Activated T-helper 1 cell treated with Interleukin-2 at 50 U/mL for 16 hours (primary cell): Measurements from ENCODE around the gene LPCAT2.

ENCODE experiments used
- DNase-seq: peaks from one replicate; pipeline ENCODE4 v3.0.0-alpha.2; 2020; ENCODE audit warnings: low read depth

Gene LPCAT2

DNA sequence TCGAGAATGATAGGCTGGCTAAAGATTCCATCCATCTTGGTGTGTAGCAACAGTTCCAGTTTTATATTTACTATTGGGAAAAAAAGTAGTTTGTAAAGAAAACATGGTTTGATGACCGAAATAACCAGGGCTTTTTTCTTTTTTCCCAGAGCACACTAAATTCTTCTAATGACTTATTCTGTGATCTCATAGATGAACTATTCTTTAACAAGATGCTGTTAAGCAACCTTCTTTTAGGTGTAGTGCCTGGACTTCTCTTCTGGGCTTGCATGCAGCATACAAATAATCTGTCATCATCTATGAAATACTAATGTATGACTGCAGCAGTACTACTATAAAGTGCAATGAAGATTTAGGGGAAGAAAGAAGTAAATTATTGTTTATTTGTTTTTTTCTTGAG, 46.6 kb downstream of the LPCAT2 start:
- DNase-seq, result no peak

DNA sequence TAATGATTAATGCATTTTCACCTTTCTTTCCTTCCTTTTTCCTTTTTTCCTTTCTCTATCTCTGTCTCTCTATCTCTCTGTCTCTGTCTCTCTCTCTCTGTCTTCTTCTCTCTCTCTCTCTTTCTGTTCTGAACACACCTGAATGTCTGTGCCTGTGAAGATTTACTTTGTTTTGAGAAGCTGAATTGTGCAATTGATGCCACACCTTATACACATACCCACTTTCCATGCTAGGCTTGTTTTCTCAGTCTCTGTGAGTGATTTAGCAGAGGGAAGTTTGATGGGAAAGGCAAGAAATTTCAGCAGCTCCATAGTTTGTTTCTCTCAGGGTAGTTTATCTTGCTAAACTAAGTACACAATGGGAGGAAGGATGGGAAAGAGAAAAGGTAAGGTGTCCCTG, 48.3 kb downstream of the LPCAT2 start:
- no peak for DNase-seq

GRCh38 chr16:55559233-55559632, 50.4 kb downstream of the LPCAT2 start:
- DNase-seq, result no peak

DNA sequence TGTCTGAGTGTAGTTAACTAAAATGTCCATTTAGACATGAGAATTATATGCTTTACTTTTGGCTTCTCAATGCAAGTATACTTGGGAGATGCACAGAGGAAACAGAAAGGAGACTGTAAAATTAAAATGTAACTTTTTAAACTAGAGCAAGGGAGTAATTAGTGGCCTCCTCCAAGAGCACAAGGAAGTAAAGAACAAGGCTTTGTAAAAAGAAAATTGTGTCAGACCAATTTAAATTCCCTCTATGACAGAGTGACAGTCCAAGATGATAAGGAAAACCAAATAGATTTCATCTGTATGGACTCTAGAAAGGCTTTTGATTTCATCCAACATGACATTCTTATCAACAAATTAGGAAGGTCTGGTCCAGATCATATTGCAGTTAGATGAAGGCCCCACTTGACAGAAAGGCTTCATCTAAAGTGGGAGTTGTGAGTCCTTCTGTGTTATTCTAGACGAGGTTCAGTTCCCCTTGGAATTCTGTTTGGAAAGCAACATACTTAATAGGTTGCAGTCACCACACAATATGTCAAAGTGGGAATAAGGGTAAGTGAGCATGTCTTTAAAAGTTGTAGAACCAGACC, 51.2 kb downstream of the LPCAT2 start:
- DNase-seq, result no peak

DNA sequence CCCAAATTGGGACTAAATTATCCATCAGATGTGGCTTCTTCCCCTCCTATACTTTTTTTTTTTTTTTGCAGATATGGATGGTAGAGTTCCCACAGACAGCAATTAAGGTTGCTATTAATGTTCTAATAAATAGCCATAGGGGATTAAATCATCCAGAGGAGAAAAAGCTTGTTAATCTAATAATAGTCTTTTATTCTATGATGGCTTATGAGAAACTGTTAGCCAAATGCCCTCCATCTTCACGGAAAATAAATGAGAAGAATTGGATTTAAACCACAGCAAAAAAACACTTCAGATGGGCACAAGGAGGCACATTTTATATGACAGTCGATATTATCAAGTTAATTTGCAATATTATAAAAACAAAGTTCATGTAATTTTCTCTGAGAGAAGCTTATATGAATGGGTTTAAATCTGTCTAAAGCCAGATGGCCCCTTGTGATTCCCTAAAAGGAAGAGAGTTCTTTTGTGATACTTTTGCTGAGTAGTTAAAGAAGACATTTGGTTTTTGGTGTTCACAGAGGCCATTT, 52.5 kb downstream of the LPCAT2 start:
- DNase-seq, result no peak

DNA sequence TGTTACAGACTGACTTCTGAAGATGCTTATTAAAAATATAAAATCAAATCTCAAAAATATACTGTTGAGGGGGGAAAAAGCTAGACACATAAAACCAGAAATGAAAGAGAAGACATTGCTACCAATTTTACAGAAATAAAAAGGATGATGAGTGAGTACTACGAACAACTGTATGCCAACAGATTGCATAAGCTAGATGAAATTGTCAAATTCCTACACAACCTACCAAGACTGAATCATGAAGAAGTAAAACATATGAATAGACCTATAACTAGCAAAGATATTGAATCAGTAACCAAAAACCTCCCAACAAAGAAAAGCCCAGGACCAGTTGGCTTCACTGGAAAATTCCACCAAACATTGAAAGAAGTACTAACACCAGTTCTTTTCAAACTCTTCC, 54.1 kb downstream of the LPCAT2 start:
- DNase-seq, result no peak

GRCh38 chr16:55563797-55564196, 54.9 kb downstream of the LPCAT2 start:
- DNase-seq, result no peak

GRCh38 chr16:55565086-55565485, 56.2 kb downstream of the LPCAT2 start:
- no peak for DNase-seq

GRCh38 chr16:55566432-55567175, 57.7 kb downstream of the LPCAT2 start, which contains the start of gene CAPNS2:
Gene CAPNS2, plus strand, starts transcription at chr16:55566684. Its CDS starts 73 bp downstream, at chr16:55566757.
- DNase-seq, result no peak

DNA sequence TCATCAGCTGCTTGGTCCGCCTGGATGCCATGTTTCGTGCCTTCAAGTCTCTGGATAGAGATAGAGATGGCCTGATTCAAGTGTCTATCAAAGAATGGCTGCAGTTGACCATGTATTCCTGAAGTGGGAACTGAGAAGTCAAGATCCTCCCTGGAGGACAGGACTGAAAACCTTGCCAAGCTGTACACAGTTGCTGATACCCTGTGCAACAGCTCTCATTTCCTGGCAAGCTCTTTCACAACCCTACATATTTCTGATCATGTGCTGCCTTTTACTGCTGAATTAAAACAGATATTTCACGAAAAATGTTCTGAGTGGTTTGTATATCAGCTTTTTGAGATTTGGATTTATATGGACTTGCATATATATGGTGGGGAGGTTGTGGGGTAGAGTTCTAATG, 58.5 kb downstream of the LPCAT2 start:
- DNase-seq, result no peak

- no peak for DNase-seq
Measured at GRCh38 chr16:55568207-55568606, 59.3 kb downstream of the LPCAT2 start.

DNA sequence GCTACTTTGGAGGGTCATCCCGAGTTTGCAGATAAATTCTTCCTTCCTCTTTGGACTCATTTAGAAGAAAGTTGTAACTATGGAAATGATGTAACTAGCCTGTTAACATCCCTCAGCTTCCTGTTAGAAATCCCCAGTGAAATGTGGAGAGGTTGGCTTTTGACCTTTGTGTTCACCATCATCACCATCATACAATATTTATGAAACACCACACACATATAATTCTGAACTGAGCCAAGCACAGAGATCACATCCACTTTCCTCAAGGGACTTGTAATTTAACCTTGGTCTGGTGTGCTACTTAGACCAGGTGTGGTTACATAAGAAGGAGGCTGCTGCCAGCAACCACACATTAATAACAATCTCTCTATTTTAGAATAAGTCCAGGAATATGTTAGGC, 60.2 kb downstream of the LPCAT2 start:
- DNase-seq, result no peak

GRCh38 chr16:55570159-55570558, 61.3 kb downstream of the LPCAT2 start:
- no peak for DNase-seq

- DNase-seq, result no peak
Measured at GRCh38 chr16:55571191-55571897, 62.5 kb downstream of the LPCAT2 start.

DNA sequence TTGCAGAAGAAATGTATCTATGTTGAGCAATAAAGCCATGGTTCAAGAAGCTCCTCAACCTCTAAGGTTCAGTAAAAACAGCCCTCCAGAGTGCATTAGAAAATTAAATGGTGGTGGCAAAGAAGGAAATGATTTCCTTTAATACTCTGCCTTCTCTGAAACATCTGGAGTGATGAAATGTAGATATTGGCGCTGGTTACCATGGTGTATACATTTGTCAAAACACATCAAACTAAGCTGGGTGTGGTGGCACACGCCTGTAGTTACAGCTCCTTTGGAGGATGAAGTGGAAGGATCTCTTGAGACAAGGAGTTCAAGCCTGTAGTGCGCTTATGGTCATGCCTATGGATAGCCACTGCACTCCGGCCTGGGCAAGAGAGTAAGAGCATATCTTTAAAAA, 63.6 kb downstream of the LPCAT2 start:
- DNase-seq, result no peak

GRCh38 chr16:55574811-55575210, 65.9 kb downstream of the LPCAT2 start:
- no peak for DNase-seq

DNA sequence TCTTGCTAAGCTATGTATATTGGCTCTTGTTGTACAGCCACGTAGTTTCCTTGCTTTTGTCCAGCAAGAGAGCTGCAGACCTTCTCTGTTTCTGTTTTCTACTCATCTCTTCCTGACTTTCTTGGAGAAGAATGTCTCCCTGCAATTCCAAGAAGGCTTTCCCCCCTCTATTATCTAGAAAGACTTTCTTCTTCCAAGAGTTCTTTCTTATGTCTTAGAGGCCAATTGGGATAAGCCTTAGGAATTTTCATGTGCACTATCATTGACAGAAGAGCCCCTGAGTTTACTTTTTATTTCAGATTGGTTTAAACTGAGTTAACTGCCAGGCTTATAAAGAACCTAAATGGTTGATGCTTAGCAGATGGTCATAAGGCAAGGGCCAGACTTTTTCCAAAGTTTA, 66.6 kb downstream of the LPCAT2 start:
- no peak for DNase-seq

DNA sequence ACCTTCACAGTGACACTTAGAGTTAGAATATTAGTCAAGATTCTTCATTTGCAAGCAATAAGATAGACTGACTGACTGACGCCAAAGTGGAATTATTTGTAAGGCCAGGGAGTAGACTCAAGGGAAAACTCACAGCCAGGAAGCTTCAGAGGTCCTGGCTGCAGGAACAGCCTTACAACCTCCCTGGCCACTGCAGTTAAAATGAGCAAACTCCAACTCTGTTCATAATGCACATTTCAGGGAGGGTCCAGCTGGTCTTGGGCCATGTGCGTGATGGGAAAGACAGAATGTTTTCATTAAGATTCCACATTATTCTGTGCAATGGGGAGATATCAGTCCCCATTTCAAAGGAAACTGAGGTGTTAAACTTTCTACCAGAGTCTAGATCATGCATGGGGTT, 67.5 kb downstream of the LPCAT2 start:
- no peak for DNase-seq

GRCh38 chr16:55577887-55578286, 69.0 kb downstream of the LPCAT2 start:
- no peak for DNase-seq

- no peak for DNase-seq
Measured at GRCh38 chr16:55585631-55586030, 76.8 kb downstream of the LPCAT2 start.

DNA sequence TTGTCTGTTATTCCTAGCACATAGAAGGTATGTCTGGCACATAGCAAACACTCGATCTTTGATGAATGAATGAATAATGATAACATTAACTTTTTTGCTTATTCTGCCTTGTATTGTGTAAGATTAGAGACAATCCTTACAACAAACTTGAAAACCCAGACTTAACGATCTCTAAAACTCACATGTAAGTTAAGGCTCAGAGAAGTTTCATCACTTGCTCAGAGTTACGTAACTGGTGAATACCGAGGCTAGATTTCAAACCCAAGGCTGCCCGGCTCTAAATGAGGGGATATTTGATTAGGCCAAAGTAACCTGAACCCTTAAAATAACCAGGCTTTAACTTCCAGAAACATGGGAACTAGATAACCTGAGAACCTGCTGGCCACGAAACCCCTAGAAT, 79.9 kb downstream of the LPCAT2 start:
- no peak for DNase-seq

GRCh38 chr16:55592306-55592705, 83.4 kb downstream of the LPCAT2 start:
- no peak for DNase-seq

DNA sequence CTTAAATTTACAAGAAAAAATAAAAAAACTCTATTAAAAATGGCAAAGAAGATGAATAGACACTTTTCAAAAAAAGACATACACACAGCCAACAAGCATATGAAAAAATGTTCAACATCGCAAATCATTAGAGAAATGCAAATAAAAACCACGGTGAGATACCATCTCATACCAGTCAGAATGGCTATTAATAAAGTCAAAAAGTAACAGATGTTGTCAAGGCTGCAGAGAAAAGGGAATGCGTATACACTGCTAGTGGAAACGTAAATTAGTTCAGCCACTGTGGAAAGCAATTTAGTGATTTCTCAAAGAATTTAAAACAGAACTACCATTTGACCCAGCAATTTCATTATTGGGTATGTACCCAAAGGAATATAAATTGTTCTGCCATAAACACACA, 89.1 kb downstream of the LPCAT2 start:
- DNase-seq, result no peak
